GM19455 (cell line): ENCODE data around the gene SPEG.
"Not testable (repeated sequence)": the region's sequence is repeated elsewhere in the genome, so short reads cannot be mapped to it uniquely, and the experiment has no call there.

Experiments
- ATAC-seq: cut with Tn5 transposase; IDR thresholded peaks from one replicate; pipeline ENCODE4 v1.9.1; 2021; ENCODE audit not compliant: unreplicated experiment

The SPEG gene

GRCh38 chr2:219404291-219404910, 30.2 kb upstream of the SPEG start:
- no peak for ATAC-seq

- no peak for ATAC-seq
Observed at GRCh38 chr2:219404954-219405353, 29.7 kb upstream of the SPEG start.

GRCh38 chr2:219405451-219405850, 29.2 kb upstream of the SPEG start:
- ATAC-seq, result no peak

- no peak for ATAC-seq
Observed at GRCh38 chr2:219405958-219406860, 28.4 kb upstream of the SPEG start.

- ATAC-seq, result no peak
Observed at GRCh38 chr2:219406861-219407230, 27.8 kb upstream of the SPEG start.

GRCh38 chr2:219407343-219407742, 27.3 kb upstream of the SPEG start:
- not testable (repeated sequence) for ATAC-seq

- no peak for ATAC-seq
Observed at GRCh38 chr2:219408204-219408603, 26.4 kb upstream of the SPEG start.

- ATAC-seq, result no peak
Observed at GRCh38 chr2:219408631-219409030, 26.0 kb upstream of the SPEG start.

- ATAC-seq, result no peak
Observed at GRCh38 chr2:219409619-219410018, 25.0 kb upstream of the SPEG start.

GRCh38 chr2:219410390-219410789, 24.3 kb upstream of the SPEG start:
- ATAC-seq, result no peak

GRCh38 chr2:219414857-219415256, 19.8 kb upstream of the SPEG start:
- ATAC-seq, result no peak

- ATAC-seq, result no peak
Observed at GRCh38 chr2:219415580-219416234, 18.9 kb upstream of the SPEG start.

- ATAC-seq, result no peak
Observed at GRCh38 chr2:219416235-219416602, 18.4 kb upstream of the SPEG start.

GRCh38 chr2:219416938-219417337, 17.7 kb upstream of the SPEG start:
- no peak for ATAC-seq

GRCh38 chr2:219417374-219417773, 17.3 kb upstream of the SPEG start:
- no peak for ATAC-seq

GRCh38 chr2:219418155-219419011, 16.3 kb upstream of the SPEG start, which contains the start of gene DES:
Gene DES (plus strand): TSS chr2:219418377. CDS start chr2:219418463, 86 bp downstream.
- no peak for ATAC-seq

GRCh38 chr2:219419012-219419324, 15.7 kb upstream of the SPEG start:
- ATAC-seq, result no peak

- ATAC-seq, result no peak
Observed at GRCh38 chr2:219419331-219420197, 15.1 kb upstream of the SPEG start.

- ATAC-seq, result no peak
Observed at GRCh38 chr2:219420687-219421086, 14.0 kb upstream of the SPEG start.

GRCh38 chr2:219421323-219421722, 13.3 kb upstream of the SPEG start:
- no peak for ATAC-seq
